A549 (cell line): ENCODE results near the gene NFE2L2. TPM values are rescaled to one million over a fixed set of nuclear protein-coding genes. Genes with fewer than 3 reads are reported as not detected.

Source experiments
- ATAC-seq, 2 experiments: fragments of 200-7000 bp in 1 of 2; fragments of >200 bp in 1 of 2; cut with Nextera tagmentation in 1 of 2; cut with Tn5 transposase in 1 of 2; 3 replicates each; pipeline versions ENCODE4 v1.8.0 to v1.9.1; 2018 to 2020; ENCODE audit warnings: mild to moderate bottlenecking in 1 of 2, moderate library complexity in 1 of 2
- CTCF ChIA-PET: fragments of 300-600 bp; sonication (Branson Sonifier 250); formaldehyde crosslinking; extraction: SDS; loops from one replicate; lab custom pipeline; 2021; ENCODE audit warnings: antibody characterized with exemption, inconsistent platforms; lab: Yijun Ruan, JAX
- POLR2A ChIA-PET: fragments of 350-600 bp; formaldehyde crosslinking; extraction: SDS; loops from one replicate; lab custom pipeline; 2021; ENCODE audit warnings: antibody characterized with exemption, inconsistent platforms; lab: Yijun Ruan, JAX
- DNase-seq, 2 experiments: peaks; one replicate each; pipeline versions ENCODE4 v3.0.0 to v3.0.0-alpha.2; 2011 to 2016; ENCODE audit warnings: low read depth in 1 of 2, low spot score in 1 of 2
- FAIRE-seq: peaks from 2 replicates; lab custom pipeline; 2011; peaks lifted over from hg19 to GRCh38; lab: Jason Lieb, UNC
- H3K27ac ChIP-seq, 2 experiments: fragments of >200 bp; sonication (Bioruptor Twin); formaldehyde crosslinking; 3 replicates each; pipeline ENCODE4 v1.5.1; 2016 to 2017
- H3K4me1 ChIP-seq: fragments of >200 bp; sonication (Bioruptor Twin); formaldehyde crosslinking; 3 replicates; pipeline ENCODE4 v1.6.1; 2016
- H3K4me2 ChIP-seq: fragments of >200 bp; sonication (Bioruptor Twin); formaldehyde crosslinking; 3 replicates; pipeline ENCODE4 v1.6.1; 2016
- H3K4me3 ChIP-seq: fragments of >200 bp; sonication (Bioruptor Twin); formaldehyde crosslinking; 3 replicates; pipeline ENCODE4 v1.5.1; 2016
- H3K9me3 ChIP-seq: fragments of >200 bp; sonication (Bioruptor Twin); formaldehyde crosslinking; 3 replicates; pipeline ENCODE4 v1.6.1; 2016
- BHLHE40 ChIP-seq: IDR thresholded peaks from 2 replicates; pipeline ENCODE4 v1.6.1; 2012; ENCODE audit warnings: low read depth, low read length, inconsistent platforms
- CHD4 ChIP-seq: fragments of 200-600 bp; sonication (generic); IDR thresholded peaks from 2 replicates; pipeline ENCODE4 v1.6.1; 2016; ENCODE audit warnings: antibody characterized with exemption, mild to moderate bottlenecking, borderline replicate concordance
- FOSL2 ChIP-seq, 2 experiments: fragments of 450-650 bp in 1 of 2; fragments of >200 bp in 1 of 2; sonication (Bioruptor Twin) in 1 of 2; formaldehyde crosslinking; IDR thresholded peaks; 2 replicates each; pipeline versions ENCODE4 v1.5.0 to v1.6.1; 2016 to 2020; ENCODE audit warnings: mild to moderate bottlenecking in 1 of 2, moderate library complexity in 1 of 2
- FOXS1 ChIP-seq: fragments of 250-450 bp; sonication (Bioruptor Pico); IDR thresholded peaks from 2 replicates; pipeline ENCODE4 v1.5.0; 2020; ENCODE audit warnings: mild to moderate bottlenecking, moderate library complexity
- HEYL ChIP-seq: fragments of 250-450 bp; sonication (Bioruptor Pico); IDR thresholded peaks from 2 replicates; pipeline ENCODE4 v1.8.0; 2021; ENCODE audit warnings: mild to moderate bottlenecking, moderate library complexity
- HOXB13 ChIP-seq: fragments of 250-450 bp; sonication (Bioruptor Pico); IDR thresholded peaks from 2 replicates; pipeline ENCODE4 v1.5.0; 2020; ENCODE audit warnings: low read depth, mild to moderate bottlenecking, moderate library complexity
- JUNB ChIP-seq: fragments of >200 bp; sonication (Bioruptor Twin); formaldehyde crosslinking; IDR thresholded peaks from 2 replicates; pipeline ENCODE4 v1.6.1; 2016
- KDM1A ChIP-seq: fragments of 200-600 bp; sonication (generic); IDR thresholded peaks from 2 replicates; pipeline ENCODE4 v1.6.1; 2016; ENCODE audit warnings: low read depth, mild to moderate bottlenecking
- MYC ChIP-seq: IDR thresholded peaks from 2 replicates; pipeline ENCODE4 v1.6.1; 2012; ENCODE audit warnings: mild to moderate bottlenecking, inconsistent platforms, low read length, improper control_type of control experiment, borderline replicate concordance
- NFE2L2 ChIP-seq: fragments of 150-350 bp; conservative IDR thresholded peaks from 2 replicates; pipeline ENCODE4 v1.6.1; 2014; ENCODE audit warnings: low read length
- TFCP2L1 ChIP-seq: fragments of 250-450 bp; sonication (Bioruptor Pico); IDR thresholded peaks from 2 replicates; pipeline ENCODE4 v1.5.0; 2021; ENCODE audit warnings: mild to moderate bottlenecking
- ZFP36 ChIP-seq: fragments of 450-650 bp; IDR thresholded peaks from 2 replicates; pipeline ENCODE4 v1.6.1; 2014; ENCODE audit warnings: borderline replicate concordance; ENCODE audit not compliant: partially characterized antibody
- WGBS: methylation state at CpG from one replicate; pipeline ENCODE4 v1.1.6; 2017; ENCODE audit errors: missing lambda C conversion rate; 5-methylcytosine and 5-hydroxymethylcytosine counted together
- polyA plus RNA-seq, 4 experiments: library from polyadenylated mRNA; depleted of rRNA in 3 of 4; stranded (reverse); fragments of >200 nt; fragmentation: RNase III in 1 of 4; extraction: RNeasy Plus Mini Kit Qiagen cat#74134 plus additional on column Dnase treatment in 1 of 4; gene quantifications; 2 replicates in 3 of 4; 3 replicates in 1 of 4; pipeline ENCODE4 v1.2.3, GENCODE V29; 2011 to 2017
- TF ChIP-seq, protein P1 (sequence below): fragments of 250-450 bp; sonication (Bioruptor Pico); IDR thresholded peaks from 2 replicates; pipeline ENCODE4 v1.5.0; 2020; ENCODE audit warnings: low read depth, mild to moderate bottlenecking, moderate library complexity
- TF ChIP-seq, protein P2 (sequence below): fragments of >200 bp; sonication (Bioruptor Twin); formaldehyde crosslinking; IDR thresholded peaks from 3 replicates; pipeline ENCODE4 v1.5.1; 2016
- TF ChIP-seq, protein P3 (sequence below): fragments of 200-600 bp; sonication (generic); IDR thresholded peaks from 2 replicates; pipeline ENCODE4 v1.6.1; 2016; ENCODE audit warnings: antibody characterized with exemption, mild to moderate bottlenecking, moderate library complexity
- TF ChIP-seq, protein P4 (sequence below): fragments of >200 bp; sonication (Bioruptor Twin); formaldehyde crosslinking; IDR thresholded peaks from 3 replicates; pipeline ENCODE4 v1.6.1; 2016

The NFE2L2 gene
- polyA plus RNA-seq, 2 of the 4 experiments (the other 2 are of a cell fraction), result 65.8 to 146 TPM

DNA sequence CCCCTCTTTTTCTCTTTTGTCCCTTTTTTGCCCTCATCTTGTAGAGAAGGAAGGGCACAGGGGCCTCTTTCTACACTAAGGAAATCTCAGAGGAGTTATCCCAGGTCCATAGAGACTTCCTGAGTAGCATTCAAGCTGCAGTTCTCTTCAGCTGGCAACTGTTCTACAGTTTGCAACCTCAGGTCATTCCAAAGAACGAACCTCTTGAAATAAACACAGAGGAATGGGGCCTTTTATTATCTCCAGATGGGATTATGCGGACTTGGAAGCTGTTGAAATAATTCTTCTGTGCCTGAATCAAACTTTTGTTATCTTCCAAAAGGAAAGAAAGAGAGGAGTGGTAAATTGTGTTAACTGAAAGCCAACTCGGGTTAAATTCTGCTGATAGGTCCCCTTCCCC lies 31.0 kb upstream of the NFE2L2 start:
- Histone ChIP-seq H3K9me3 (no peaks in the 10 kb centered on the region), H3K4me3 (no peak overlapping the region), H3K4me1 (peaks cover 8% of the 10 kb centered on the region), H3K4me2 (peak overlapping the region; percentile 35; the same call in 2 of the 3 replicates), H3K27ac (peak overlapping the region in 1 of 2 experiments; percentile 19; a peak in 2 of 6 replicates)
- FAIRE-seq (no peak), DNase-seq (no peak), ATAC-seq (no peak)
- TF ChIP-seq, protein P1, sequence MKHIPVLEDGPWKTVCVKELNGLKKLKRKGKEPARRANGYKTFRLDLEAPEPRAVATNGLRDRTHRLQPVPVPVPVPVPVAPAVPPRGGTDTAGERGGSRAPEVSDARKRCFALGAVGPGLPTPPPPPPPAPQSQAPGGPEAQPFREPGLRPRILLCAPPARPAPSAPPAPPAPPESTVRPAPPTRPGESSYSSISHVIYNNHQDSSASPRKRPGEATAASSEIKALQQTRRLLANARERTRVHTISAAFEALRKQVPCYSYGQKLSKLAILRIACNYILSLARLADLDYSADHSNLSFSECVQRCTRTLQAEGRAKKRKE (CRISPR knock-in tag), result no peak
- 72% methylated on average over 3 of the region's 3 CpGs for WGBS
- CTCF ChIA-PET, result interaction anchor here (0.6 to 4.1 kb wide), 17 partner anchors 7 to 139 kb away, joined by 3 to 39 read pairs (median 4); partner anchors contain the start of gene NFE2L2
- POLR2A ChIA-PET, result interaction anchor here (1.3 kb wide), 1 partner anchor 31 kb away, joined by 3 read pairs; the partner anchor contains the start of gene NFE2L2

DNA sequence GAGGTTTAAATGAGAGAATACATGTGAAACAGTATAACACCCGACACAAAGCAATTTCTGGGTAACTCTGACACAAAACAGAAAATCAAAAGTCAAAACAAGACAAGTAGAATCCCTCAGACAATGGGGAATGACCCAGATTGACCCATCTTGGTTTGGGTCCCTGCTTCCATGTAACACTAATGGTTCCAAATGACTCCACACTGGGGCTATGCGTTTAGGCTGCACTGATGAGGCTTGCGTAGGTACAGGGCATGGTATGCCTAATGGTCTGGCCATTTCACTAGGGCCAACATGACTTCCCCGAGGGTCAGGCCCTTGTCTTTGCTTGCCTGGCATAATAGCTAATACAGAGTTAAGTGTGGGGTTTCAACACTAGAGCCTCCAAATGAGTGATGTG lies 27.2 kb upstream of the NFE2L2 start:
- FAIRE-seq (no peak), ATAC-seq (no peak), DNase-seq (no peak)
- WGBS, result 91% methylated on average over 4 of the region's 4 CpGs
- ChIA-PET CTCF (interaction anchor here (0.7 to 3.4 kb wide), 4 partner anchors 18 to 128 kb away, joined by 3 to 23 read pairs (median 4); no protein-coding TSS in a partner anchor), POLR2A (no interaction called here)
- Histone ChIP-seq H3K4me2 (no peak overlapping the region), H3K4me1 (peaks cover 8% of the 10 kb centered on the region), H3K9me3 (no peaks in the 10 kb centered on the region), H3K4me3 (no peak overlapping the region), H3K27ac (no peak overlapping the region)
- TF ChIP-seq, protein P2, sequence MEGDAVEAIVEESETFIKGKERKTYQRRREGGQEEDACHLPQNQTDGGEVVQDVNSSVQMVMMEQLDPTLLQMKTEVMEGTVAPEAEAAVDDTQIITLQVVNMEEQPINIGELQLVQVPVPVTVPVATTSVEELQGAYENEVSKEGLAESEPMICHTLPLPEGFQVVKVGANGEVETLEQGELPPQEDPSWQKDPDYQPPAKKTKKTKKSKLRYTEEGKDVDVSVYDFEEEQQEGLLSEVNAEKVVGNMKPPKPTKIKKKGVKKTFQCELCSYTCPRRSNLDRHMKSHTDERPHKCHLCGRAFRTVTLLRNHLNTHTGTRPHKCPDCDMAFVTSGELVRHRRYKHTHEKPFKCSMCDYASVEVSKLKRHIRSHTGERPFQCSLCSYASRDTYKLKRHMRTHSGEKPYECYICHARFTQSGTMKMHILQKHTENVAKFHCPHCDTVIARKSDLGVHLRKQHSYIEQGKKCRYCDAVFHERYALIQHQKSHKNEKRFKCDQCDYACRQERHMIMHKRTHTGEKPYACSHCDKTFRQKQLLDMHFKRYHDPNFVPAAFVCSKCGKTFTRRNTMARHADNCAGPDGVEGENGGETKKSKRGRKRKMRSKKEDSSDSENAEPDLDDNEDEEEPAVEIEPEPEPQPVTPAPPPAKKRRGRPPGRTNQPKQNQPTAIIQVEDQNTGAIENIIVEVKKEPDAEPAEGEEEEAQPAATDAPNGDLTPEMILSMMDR, result no peak
- TF ChIP-seq TFCP2L1 (CRISPR knock-in tag) (no peak), NFE2L2 (no peak), JUNB (no peak), FOSL2 (IDR thresholded peaks at IDR 0.05) (no peak), FOSL2 (CRISPR knock-in tag; IDR thresholded peaks at IDR 0.05) (no peak), HOXB13 (CRISPR knock-in tag) (no peak), BHLHE40 (no peak), MYC (no peak), CHD4 (no peak)
- TF ChIP-seq, protein P3, sequence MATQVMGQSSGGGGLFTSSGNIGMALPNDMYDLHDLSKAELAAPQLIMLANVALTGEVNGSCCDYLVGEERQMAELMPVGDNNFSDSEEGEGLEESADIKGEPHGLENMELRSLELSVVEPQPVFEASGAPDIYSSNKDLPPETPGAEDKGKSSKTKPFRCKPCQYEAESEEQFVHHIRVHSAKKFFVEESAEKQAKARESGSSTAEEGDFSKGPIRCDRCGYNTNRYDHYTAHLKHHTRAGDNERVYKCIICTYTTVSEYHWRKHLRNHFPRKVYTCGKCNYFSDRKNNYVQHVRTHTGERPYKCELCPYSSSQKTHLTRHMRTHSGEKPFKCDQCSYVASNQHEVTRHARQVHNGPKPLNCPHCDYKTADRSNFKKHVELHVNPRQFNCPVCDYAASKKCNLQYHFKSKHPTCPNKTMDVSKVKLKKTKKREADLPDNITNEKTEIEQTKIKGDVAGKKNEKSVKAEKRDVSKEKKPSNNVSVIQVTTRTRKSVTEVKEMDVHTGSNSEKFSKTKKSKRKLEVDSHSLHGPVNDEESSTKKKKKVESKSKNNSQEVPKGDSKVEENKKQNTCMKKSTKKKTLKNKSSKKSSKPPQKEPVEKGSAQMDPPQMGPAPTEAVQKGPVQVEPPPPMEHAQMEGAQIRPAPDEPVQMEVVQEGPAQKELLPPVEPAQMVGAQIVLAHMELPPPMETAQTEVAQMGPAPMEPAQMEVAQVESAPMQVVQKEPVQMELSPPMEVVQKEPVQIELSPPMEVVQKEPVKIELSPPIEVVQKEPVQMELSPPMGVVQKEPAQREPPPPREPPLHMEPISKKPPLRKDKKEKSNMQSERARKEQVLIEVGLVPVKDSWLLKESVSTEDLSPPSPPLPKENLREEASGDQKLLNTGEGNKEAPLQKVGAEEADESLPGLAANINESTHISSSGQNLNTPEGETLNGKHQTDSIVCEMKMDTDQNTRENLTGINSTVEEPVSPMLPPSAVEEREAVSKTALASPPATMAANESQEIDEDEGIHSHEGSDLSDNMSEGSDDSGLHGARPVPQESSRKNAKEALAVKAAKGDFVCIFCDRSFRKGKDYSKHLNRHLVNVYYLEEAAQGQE, result no peak

DNA sequence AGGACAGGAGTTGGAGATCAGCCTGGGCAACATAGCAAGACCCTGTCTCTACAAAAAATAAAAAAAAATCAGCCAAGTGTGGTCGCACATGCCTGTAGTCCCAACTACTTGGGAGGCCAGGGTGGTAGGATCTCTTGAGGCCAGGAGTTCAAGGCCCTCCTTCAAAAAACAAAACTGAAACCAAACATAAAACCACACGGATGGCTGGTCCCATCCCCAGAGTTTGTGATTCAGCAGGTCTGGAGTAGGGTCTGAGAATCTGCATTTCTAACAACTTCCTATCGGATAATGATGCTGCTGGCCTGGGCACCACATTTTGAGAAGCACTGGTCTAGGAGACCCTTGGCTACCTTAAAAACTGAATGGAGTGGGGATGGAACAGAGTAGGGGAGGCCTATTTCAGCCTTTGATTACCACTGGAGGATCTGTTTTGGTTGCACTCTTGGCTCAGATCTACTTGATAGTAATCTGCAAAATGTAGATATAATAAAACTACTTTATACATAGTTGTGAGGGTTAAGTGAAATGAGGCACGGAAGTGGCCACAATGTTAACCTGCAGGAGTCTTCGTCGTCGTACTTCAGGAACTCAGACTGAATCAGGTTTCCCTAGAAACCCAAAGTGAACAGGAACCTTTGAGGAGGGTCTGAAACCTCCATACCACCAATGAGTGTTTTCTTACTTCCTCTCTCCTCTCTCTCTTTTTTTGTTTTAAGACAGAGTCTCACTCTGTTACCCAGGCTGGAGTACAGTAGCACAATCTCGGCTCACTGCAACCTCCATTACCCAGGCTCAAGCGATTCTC lies 25.5 kb upstream of the NFE2L2 start:
- TF ChIP-seq, protein P4, sequence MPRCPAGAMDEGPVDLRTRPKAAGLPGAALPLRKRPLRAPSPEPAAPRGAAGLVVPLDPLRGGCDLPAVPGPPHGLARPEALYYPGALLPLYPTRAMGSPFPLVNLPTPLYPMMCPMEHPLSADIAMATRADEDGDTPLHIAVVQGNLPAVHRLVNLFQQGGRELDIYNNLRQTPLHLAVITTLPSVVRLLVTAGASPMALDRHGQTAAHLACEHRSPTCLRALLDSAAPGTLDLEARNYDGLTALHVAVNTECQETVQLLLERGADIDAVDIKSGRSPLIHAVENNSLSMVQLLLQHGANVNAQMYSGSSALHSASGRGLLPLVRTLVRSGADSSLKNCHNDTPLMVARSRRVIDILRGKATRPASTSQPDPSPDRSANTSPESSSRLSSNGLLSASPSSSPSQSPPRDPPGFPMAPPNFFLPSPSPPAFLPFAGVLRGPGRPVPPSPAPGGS, result no peak
- TF ChIP-seq ZFP36, result no peak
- TF ChIP-seq HEYL (CRISPR knock-in tag), result no peak
- TF ChIP-seq FOXS1 (CRISPR knock-in tag), result no peak
- no peak for TF ChIP-seq KDM1A
- TF ChIP-seq, all 56 proteins: peak for 0
- Histone ChIP-seq H3K9me3 (no peaks in the 10 kb centered on the region), H3K4me3 (no peak overlapping the region), H3K4me2 (no peak overlapping the region), H3K27ac (no peak overlapping the region), H3K4me1 (no peaks in the 10 kb centered on the region)
- 71% methylated on average over 9 of the region's 9 CpGs for WGBS
- no peak for FAIRE-seq
- ChIA-PET CTCF (interaction anchor here (1.0 to 3.0 kb wide), 4 partner anchors 10 to 126 kb away, joined by 3 to 16 read pairs (median 4); no protein-coding TSS in a partner anchor), POLR2A (no interaction called here)
- no peak for ATAC-seq
- DNase-seq, result no peak
